NCI-H82 (cell line): Measurements from ENCODE around the gene METRN.

Source experiments
- DNase-seq: peaks from one replicate; lab custom pipeline; 2025; lab: John Stamatoyannopoulos, UW

METRN gene

GRCh38 chr16:677316-678190, 37.4 kb upstream of the METRN start:
- DNase-seq, result no peak

- DNase-seq, result no peak
These were observed 36.6 kb upstream of the METRN start for GRCh38 chr16:678209-678857.

DNA sequence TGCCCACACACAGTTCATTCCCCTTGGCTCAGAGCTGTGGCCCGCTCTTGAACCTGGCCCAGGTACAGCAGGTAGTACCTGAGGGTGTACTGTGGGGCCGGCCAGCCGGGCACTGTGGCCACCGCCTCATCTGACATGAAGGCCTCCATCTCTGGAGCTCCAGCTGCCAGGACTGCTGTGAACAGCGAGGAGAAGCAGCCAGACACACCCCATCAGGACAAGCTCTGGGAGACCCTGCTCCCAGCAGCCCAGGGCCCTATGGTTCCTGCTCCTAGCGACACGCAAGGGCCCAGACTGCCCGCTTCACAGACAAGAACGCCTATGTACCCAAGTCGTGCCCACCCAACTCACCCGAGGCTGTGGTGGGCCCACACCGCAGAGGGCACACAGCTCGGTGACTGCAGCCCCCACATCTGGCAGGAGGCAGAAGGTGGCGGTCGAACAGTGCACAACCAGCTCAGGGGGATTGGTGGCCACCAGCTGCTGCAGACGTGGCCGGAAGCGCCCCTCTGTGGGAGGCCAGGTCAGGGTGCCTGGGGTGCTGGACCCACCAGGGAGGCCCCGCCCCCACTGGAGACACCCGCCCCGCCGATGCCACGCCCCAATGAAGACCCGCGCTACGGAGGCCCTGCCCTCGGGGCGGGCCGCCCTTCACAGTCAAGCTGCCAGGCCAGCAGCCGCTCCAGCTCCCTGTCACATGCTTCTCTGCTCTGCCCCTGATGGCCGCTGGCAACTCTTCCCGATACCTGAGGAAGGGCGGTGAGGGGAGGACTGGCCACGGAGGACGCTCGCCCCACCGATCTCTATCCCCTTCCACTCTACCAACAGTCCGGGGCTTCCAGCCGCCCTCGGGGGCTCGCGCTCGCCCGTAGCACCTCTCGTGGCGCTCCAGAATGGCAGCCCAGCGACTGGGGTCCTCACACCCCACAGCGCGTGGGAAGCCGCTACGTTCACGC, 35.8 kb upstream of the METRN start:
- DNase-seq, result peak; percentile 87

- DNase-seq, result peak; percentile 96
These were observed 34.9 kb upstream of the METRN start, which contains the start of gene STUB1 for GRCh38 chr16:679814-680624. Gene STUB1, plus strand, starts transcription at chr16:680410. Its CDS starts 116 bp downstream, at chr16:680526.

DNA sequence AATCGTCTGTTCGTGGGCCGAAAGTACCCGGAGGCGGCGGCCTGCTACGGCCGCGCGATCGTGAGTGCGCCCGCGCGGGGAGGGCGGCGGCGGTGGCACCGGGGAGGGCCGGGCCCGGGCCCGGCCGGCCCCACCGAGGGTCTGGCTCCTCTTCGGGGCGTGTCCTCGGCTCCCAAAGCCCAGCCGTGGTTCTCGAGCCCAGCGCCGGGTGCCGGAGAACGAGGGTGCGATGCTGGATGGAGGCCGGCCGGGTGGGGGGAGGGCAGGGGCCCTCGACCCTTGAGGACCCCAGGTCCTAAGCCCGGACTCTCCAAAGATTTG, 34.3 kb upstream of the METRN start:
- DNase-seq, result no peak

DNA sequence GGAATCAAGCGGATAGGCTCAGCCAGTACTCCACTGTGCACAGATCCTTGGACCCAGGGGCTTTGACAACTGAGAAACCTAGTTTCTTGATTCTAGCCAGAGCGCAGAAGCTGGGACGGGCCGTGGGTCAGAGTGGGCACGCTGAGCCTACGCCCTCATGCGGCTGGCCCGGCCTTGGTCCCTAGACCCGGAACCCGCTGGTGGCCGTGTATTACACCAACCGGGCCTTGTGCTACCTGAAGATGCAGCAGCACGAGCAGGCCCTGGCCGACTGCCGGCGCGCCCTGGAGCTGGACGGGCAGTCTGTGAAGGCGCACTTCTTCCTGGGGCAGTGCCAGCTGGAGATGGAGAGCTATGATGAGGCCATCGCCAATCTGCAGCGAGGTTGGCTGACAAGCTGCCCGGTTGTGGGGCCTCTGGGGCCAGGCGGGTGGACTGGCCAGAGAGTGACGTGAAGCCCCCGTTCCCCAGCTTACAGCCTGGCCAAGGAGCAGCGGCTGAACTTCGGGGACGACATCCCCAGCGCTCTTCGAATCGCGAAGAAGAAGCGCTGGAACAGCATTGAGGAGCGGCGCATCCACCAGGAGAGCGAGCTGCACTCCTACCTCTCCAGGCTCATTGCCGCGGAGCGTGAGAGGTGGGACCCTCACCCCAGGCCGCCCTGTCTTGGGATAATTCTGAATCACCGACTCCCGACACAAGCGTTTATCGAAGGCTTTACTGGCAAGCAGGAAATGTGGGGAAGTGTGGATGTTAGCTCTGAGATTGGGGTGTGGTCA, 33.8 kb upstream of the METRN start:
- peak; percentile 56 for DNase-seq

- no peak for DNase-seq
These were observed 33.0 kb upstream of the METRN start for GRCh38 chr16:681746-682427.

GRCh38 chr16:682493-683395, 32.2 kb upstream of the METRN start:
- DNase-seq, result no peak

DNA sequence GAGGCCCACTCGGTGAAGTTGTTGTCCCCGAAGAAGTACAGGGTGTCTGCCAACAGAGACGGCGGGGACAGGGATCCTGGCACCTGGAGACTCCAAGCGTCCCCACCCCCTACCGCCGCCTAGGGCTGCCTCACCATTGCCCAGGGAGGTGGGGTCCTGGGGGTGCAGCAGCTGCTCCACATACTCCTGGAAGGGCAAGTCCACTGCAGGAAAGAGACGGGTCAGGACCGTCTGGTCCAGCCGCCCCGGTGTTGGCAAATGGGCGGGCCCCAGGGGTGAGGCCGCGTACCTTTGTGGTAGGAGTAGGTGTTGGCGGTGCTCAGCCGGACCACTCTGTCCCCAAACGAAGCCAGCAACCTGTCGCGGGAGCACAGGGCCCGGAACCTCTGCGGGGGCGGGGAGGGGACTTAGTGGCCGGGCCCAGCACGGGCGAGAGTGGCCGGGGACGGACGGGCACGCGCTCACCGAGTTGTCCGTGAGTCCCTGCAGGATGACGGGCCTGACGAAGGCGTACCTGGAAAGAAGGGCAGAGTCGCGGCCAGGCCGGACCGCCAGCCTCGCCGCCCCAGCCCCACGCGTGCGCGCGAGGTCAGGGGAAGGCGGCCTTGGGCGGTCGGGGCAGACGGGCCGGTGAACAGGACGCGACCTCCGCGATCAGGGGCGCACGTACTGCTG, 31.4 kb upstream of the METRN start:
- peak; percentile 56 for DNase-seq

- peak; percentile 98 for DNase-seq
These were observed 30.7 kb upstream of the METRN start, which contains the start of gene JMJD8 for GRCh38 chr16:684071-684794. Gene JMJD8, minus strand, starts transcription at chr16:684334. Its CDS starts 15 bp downstream, at chr16:684319.

DNA sequence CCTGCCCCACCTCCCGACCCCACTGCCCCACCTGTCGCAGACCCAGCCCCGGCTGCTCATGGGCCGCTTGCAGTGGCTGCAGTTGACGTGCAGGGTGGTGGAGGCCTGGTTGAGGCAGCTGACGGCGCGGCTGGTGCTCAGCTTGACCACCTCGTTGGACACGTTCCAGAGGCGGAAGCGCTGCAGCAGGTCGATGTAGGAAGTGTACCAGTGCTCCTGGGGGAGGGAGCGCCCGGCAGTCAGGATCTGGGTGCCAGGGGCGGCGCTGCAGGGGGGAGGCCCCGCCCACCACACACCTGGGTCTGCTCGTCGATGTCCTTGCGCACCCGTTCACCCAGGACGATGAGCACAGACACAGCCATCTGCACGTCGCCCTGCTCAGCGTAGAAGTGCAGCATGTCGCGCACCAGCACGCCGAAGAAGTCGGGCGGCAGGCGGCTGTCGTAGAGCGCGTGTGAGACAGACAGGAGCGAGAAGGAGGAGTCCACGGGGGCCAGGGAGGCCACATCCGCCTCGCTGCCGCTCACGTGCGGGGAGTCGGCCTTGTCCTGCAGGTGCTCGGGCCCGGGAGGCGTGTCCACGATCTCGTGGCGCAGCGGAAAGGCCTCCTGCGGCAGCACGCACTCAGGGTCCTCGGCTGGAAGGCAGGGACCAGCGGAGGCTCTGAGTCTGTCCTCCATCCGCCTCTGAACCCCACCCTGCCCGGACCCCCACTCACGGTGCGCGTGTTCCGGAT, 29.8 kb upstream of the METRN start:
- DNase-seq, result no peak

DNA sequence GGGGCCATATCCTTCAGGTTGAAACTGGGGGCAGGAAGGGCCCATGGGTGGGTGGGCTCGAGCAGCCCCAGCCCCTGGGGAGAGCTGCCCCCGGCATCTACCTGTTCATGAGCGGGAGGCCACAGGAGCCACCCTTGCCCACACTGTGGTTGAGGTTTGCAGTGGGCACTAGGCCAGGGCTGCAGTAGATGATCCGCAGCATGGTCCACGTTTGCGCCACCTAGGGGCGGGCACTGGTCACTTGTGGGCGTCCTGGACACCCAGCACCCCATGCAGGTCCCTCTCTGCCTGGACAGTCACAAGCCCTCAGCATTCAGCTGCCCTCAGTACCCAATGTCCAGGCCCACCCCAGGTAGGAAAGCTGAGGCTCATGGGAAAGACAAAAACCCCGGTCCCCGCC, 29.0 kb upstream of the METRN start:
- DNase-seq, result peak; percentile 66

- no peak for DNase-seq
These were observed 28.3 kb upstream of the METRN start for GRCh38 chr16:686459-687260.

DNA sequence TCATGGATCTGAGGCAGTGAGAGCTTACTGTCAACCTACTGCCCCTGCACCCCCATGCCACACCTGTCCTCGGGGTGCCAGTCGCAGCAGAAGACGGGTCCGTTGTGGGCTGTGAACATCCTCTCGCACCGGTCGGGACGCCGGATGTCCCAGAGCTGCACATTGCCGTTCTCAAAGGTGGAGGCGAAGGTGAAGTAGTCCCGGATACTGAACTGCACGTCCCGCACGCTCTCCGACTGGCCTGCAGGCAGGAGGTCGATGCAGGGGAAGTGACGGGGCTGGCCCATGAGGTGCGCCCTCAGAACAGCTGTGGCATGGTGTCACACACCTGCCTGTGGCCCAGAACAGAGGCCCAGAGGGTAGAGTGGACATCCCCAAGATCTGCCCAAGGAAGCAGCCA, 27.4 kb upstream of the METRN start:
- DNase-seq, result no peak

DNA sequence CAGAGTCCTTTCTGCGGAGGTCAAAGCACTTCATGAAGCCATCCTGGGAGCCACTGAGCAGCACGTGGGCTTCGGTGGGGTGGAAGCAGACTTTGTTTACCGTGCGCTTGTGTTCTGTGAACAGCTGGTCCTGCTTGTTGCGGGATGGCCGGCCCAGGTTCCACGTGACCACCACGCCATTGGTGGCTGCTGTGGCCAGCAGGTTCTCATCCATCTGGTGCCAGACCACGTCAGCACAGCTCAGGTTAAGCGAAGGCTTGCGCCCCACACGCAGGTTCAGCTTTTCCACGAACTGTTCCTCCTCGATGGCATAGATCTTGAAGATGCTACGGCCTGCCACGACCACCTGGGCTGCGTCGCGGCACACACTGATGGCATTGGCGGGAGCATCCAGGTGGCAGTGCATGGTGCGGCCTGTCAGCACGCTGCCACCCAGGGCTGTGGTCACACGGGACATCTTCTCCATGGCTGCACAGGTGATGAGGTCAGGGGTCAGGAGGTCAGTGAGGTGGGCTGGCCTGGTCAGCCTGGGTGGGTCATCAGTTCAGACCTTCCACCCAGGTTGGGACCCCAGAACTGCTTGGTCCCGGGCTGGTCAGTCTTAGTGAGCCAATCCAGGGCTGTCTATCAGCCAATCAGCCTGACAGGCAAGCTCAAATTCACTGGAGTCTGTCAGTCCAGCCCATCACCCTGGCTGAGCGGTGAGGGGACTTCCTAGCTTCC, 25.6 kb upstream of the METRN start:
- no peak for DNase-seq
